H9 (cell line): ENCODE data around the gene SMTNL2. TPM values are rescaled to one million over a fixed set of nuclear protein-coding genes. Genes with fewer than 3 reads are reported as not detected.
A peak's percentile ranks its signal among the peaks of the same experiment; 100 is the strongest.

ENCODE experiments used
- DNase-seq: peaks from one replicate; pipeline ENCODE4 v3.0.0-alpha.2; 2017
- H2AFZ ChIP-seq: one replicate; pipeline ENCODE4 v1.6.1; 2013; ENCODE audit warnings: mild to moderate bottlenecking, low read length, control low read depth, moderate library complexity
- H2AK5ac ChIP-seq: 2 replicates; pipeline ENCODE4 v1.6.1; 2013; ENCODE audit warnings: low read length, control low read depth, mixed read lengths; ENCODE audit not compliant: insufficient read length
- H2BK120ac ChIP-seq: one replicate; pipeline ENCODE4 v1.6.1; 2013; ENCODE audit warnings: low read depth, mild to moderate bottlenecking, low read length, control low read depth, inconsistent platforms; ENCODE audit not compliant: poor library complexity, severe bottlenecking
- H2BK12ac ChIP-seq: 2 replicates; pipeline ENCODE4 v1.6.1; 2013; ENCODE audit warnings: low read length, control low read depth, mixed read lengths, low read depth; ENCODE audit not compliant: insufficient read length
- H2BK15ac ChIP-seq: 2 replicates; pipeline ENCODE4 v1.6.1; 2013; ENCODE audit warnings: low read depth, low read length, control low read depth
- H2BK20ac ChIP-seq: one replicate; pipeline ENCODE4 v1.6.1; 2013; ENCODE audit warnings: low read depth, mild to moderate bottlenecking, low read length, control low read depth, inconsistent platforms; ENCODE audit not compliant: poor library complexity, severe bottlenecking
- H2BK5ac ChIP-seq: 2 replicates; pipeline ENCODE4 v1.6.1; 2013; ENCODE audit warnings: low read length, control low read depth, mixed read lengths; ENCODE audit not compliant: insufficient read length
- H3K14ac ChIP-seq: 2 replicates; pipeline ENCODE4 v1.6.1; 2013; ENCODE audit warnings: low read length, control low read depth; ENCODE audit not compliant: insufficient read depth
- H3K18ac ChIP-seq: 2 replicates; pipeline ENCODE4 v1.6.1; 2013; ENCODE audit warnings: low read depth, mild to moderate bottlenecking, mixed read lengths, low read length, control low read depth; ENCODE audit not compliant: insufficient read length
- H3K23ac ChIP-seq: 2 replicates; pipeline ENCODE4 v1.6.1; 2013; ENCODE audit warnings: low read length, control low read depth, mixed read lengths, low read depth; ENCODE audit not compliant: insufficient read length
- H3K23me2 ChIP-seq: 2 replicates; pipeline ENCODE4 v1.6.1; 2013; ENCODE audit warnings: low read depth, mild to moderate bottlenecking, mixed read lengths, low read length, control low read depth; ENCODE audit not compliant: insufficient read length, poor library complexity, severe bottlenecking
- H3K27ac ChIP-seq: 2 replicates; pipeline ENCODE4 v1.5.1; 2013; ENCODE audit warnings: low read length, control low read depth, mixed read lengths, low read depth; ENCODE audit not compliant: insufficient read length
- H3K27me3 ChIP-seq: 2 replicates; pipeline ENCODE4 v1.6.1; 2013; ENCODE audit warnings: low read length, control low read depth, inconsistent platforms; ENCODE audit not compliant: insufficient read depth
- H3K4ac ChIP-seq: 2 replicates; pipeline ENCODE4 v1.6.1; 2013; ENCODE audit warnings: low read depth, mild to moderate bottlenecking, control low read depth, inconsistent platforms, low read length, moderate library complexity
- H3K4me1 ChIP-seq: 2 replicates; pipeline ENCODE4 v1.6.1; 2013; ENCODE audit warnings: low read length, control low read depth, inconsistent platforms; ENCODE audit not compliant: insufficient read depth
- H3K4me2 ChIP-seq: 2 replicates; pipeline ENCODE4 v1.6.1; 2013; ENCODE audit warnings: low read length, control low read depth, mixed read lengths; ENCODE audit not compliant: insufficient read length, insufficient read depth
- H3K56ac ChIP-seq: 2 replicates; pipeline ENCODE4 v1.6.1; 2013; ENCODE audit warnings: low read depth, mild to moderate bottlenecking, mixed read lengths, low read length, control low read depth; ENCODE audit not compliant: insufficient read length
- H3K79me1 ChIP-seq: 2 replicates; pipeline ENCODE4 v1.6.1; 2013; ENCODE audit warnings: low read depth, mild to moderate bottlenecking, moderate library complexity, low read length, control low read depth, inconsistent platforms; ENCODE audit not compliant: insufficient read depth, poor library complexity, severe bottlenecking
- H3K79me2 ChIP-seq: 2 replicates; pipeline ENCODE4 v1.6.1; 2013; ENCODE audit warnings: low read length, control low read depth, inconsistent platforms; ENCODE audit not compliant: insufficient read depth
- H3K9ac ChIP-seq: 2 replicates; pipeline ENCODE4 v1.6.1; 2013; ENCODE audit warnings: low read length, control low read depth, mixed read lengths; ENCODE audit not compliant: insufficient read length; ENCODE audit errors: extremely low read depth
- H3K9me3 ChIP-seq: one replicate; pipeline ENCODE4 v1.6.1; 2013; ENCODE audit warnings: low read depth, low read length, inconsistent platforms; ENCODE audit not compliant: control insufficient read depth
- H3T11ph ChIP-seq: one replicate; pipeline ENCODE4 v1.6.1; 2013; ENCODE audit warnings: mild to moderate bottlenecking, low read length, control low read depth, inconsistent platforms
- H4K20me1 ChIP-seq: one replicate; pipeline ENCODE4 v1.6.1; 2013; ENCODE audit not compliant: control insufficient read depth, insufficient read length, insufficient read depth
- H4K5ac ChIP-seq: 2 replicates; pipeline ENCODE4 v1.6.1; 2013; ENCODE audit warnings: low read depth, mild to moderate bottlenecking, mixed read lengths, low read length, control low read depth; ENCODE audit not compliant: insufficient read length
- H4K8ac ChIP-seq: replicated peaks from 2 replicates; pipeline ENCODE4 v1.6.1; 2013; ENCODE audit warnings: low read length, control low read depth, mixed read lengths, low read depth; ENCODE audit not compliant: insufficient read length
- H4K91ac ChIP-seq: 2 replicates; pipeline ENCODE4 v1.6.1; 2013; ENCODE audit warnings: low read depth, mild to moderate bottlenecking, moderate library complexity, mixed read lengths, low read length, control low read depth; ENCODE audit not compliant: insufficient read length
- H3K27ac Mint-ChIP-seq, 3 experiments: 2 replicates in 2 of 3; 3 replicates in 1 of 3; pipeline ENCODE4 v1.8.0; 2020 to 2021; ENCODE audit warnings: mixed read lengths in 3 of 3, mild to moderate bottlenecking in 1 of 3, moderate library complexity in 1 of 3
- H3K27me3 Mint-ChIP-seq: 2 replicates; pipeline ENCODE4 v1.8.0; 2021; ENCODE audit warnings: low read depth, mild to moderate bottlenecking, moderate library complexity, mixed read lengths
- H3K36me3 Mint-ChIP-seq, 3 experiments: 2 replicates in 2 of 3; 3 replicates in 1 of 3; pipeline ENCODE4 v1.8.0; 2020 to 2021; ENCODE audit warnings: low read depth in 3 of 3, mixed read lengths in 3 of 3; ENCODE audit not compliant: insufficient read depth in 1 of 3
- H3K4me1 Mint-ChIP-seq, 2 experiments: 2 replicates each; pipeline ENCODE4 v1.8.0; 2020; ENCODE audit warnings: mixed read lengths in 2 of 2
- H3K4me3 Mint-ChIP-seq, 2 experiments: 2 replicates in 1 of 2; 3 replicates in 1 of 2; pipeline ENCODE4 v1.8.0; 2020 to 2021; ENCODE audit warnings: mild to moderate bottlenecking in 2 of 2, mixed read lengths in 2 of 2, moderate library complexity in 1 of 2
- H3K9me3 Mint-ChIP-seq, 2 experiments: 2 replicates in 1 of 2; 3 replicates in 1 of 2; pipeline ENCODE4 v1.8.0; 2020; ENCODE audit warnings: mild to moderate bottlenecking in 2 of 2, mixed read lengths in 2 of 2, moderate library complexity in 1 of 2
- WGBS: extraction: QIAGEN DNeasy Blood & Tissue Kit; methylation state at CpG from one replicate; pipeline ENCODE4 v1.1.7; 2013; ENCODE audit warnings: missing lambda C conversion rate, low lambda C conversion rate, mixed read lengths; ENCODE audit not compliant: insufficient read length; ENCODE audit errors: extremely low coverage; 5-methylcytosine and 5-hydroxymethylcytosine counted together
- total RNA-seq: library from RNA; stranded (reverse); gene quantifications from 2 replicates; pipeline ENCODE4 v1.2.1, GENCODE V29; 2021
- TF ChIP-seq, protein P1 (sequence below): fragments of 200-600 bp; sonication (generic); conservative IDR thresholded peaks from 3 replicates; pipeline ENCODE4 v1.8.0; 2021; ENCODE audit warnings: antibody characterized with exemption, mild to moderate bottlenecking

Gene SMTNL2
- total RNA-seq, 1 experiment from 2014 or later, result 0.77 TPM

DNA sequence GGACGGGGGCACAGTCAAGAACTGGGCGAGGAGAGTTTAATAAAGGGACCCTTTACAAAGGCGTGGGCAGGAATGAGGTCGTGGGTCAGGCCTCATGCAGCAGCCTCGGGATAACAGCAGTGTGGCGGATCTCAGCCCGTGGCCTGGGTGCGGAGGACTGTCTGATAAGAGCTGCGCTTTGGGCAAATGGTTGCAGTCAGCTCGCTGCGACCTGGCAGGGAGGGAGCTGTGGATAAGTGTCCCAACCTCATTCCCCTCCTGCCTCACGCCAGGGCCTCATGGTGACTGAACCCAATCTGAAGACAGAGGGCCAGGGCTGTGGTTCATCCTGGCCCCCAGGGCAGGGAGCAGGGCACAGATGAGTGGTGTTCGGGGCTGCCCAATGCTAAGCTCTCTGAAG, 13.6 kb downstream of the SMTNL2 start:
- Histone ChIP-seq H2BK20ac (no peak overlapping the region), H2BK12ac (peak overlapping the region; percentile 53), H3K4me2 (no peak overlapping the region), H3K4me1 (peaks cover 3% of the 10 kb centered on the region; the same call in 1 of the 2 replicates), H3K56ac (no peak overlapping the region), H2BK15ac (no peak overlapping the region), H4K20me1 (no peaks in the 10 kb centered on the region), H3T11ph (no peak overlapping the region), H3K9ac (no peak overlapping the region), H3K9me3 (no peaks in the 10 kb centered on the region), H4K5ac (no peak overlapping the region), H2AFZ (no peak overlapping the region), H4K8ac (no peak overlapping the region), H3K23ac (no peak overlapping the region), H3K14ac (no peak overlapping the region), H2BK120ac (no peak overlapping the region), H4K91ac (no peak overlapping the region), H2AK5ac (no peak overlapping the region), H3K18ac (no peak overlapping the region), H3K79me1 (no peaks in the 10 kb centered on the region), H3K27me3 (no peaks in the 10 kb centered on the region), H3K4ac (no peak overlapping the region), H3K79me2 (no peaks in the 10 kb centered on the region), H3K27ac (no peak overlapping the region), H3K23me2 (no peaks in the 10 kb centered on the region), H2BK5ac (no peak overlapping the region)
- no peak overlapping the region for H3K4me3 Mint-ChIP-seq
- H3K4me1 Mint-ChIP-seq, result peaks cover 28 to 44% of the 10 kb centered on the region in 2 experiments
- no peak for DNase-seq
- peaks cover 0 to 4% (median 0%) of the 10 kb centered on the region in 3 experiments; a peak in 1 of 7 replicates for H3K36me3 Mint-ChIP-seq
- TF ChIP-seq, protein P1, sequence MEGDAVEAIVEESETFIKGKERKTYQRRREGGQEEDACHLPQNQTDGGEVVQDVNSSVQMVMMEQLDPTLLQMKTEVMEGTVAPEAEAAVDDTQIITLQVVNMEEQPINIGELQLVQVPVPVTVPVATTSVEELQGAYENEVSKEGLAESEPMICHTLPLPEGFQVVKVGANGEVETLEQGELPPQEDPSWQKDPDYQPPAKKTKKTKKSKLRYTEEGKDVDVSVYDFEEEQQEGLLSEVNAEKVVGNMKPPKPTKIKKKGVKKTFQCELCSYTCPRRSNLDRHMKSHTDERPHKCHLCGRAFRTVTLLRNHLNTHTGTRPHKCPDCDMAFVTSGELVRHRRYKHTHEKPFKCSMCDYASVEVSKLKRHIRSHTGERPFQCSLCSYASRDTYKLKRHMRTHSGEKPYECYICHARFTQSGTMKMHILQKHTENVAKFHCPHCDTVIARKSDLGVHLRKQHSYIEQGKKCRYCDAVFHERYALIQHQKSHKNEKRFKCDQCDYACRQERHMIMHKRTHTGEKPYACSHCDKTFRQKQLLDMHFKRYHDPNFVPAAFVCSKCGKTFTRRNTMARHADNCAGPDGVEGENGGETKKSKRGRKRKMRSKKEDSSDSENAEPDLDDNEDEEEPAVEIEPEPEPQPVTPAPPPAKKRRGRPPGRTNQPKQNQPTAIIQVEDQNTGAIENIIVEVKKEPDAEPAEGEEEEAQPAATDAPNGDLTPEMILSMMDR, result no peak
- peaks cover 15% of the 10 kb centered on the region for H3K27me3 Mint-ChIP-seq
- H3K9me3 Mint-ChIP-seq, result peaks cover 0 to 2% of the 10 kb centered on the region in 2 experiments; a peak in 2 of 5 replicates
- peak overlapping the region in 1 of 3 experiments; percentile 40; a peak in 2 of 7 replicates for H3K27ac Mint-ChIP-seq
- WGBS, result no CpG with 5 or more reads among the region's 13 CpGs
